ENCODE data around the gene VPS13D.

Gene VPS13D

DNA sequence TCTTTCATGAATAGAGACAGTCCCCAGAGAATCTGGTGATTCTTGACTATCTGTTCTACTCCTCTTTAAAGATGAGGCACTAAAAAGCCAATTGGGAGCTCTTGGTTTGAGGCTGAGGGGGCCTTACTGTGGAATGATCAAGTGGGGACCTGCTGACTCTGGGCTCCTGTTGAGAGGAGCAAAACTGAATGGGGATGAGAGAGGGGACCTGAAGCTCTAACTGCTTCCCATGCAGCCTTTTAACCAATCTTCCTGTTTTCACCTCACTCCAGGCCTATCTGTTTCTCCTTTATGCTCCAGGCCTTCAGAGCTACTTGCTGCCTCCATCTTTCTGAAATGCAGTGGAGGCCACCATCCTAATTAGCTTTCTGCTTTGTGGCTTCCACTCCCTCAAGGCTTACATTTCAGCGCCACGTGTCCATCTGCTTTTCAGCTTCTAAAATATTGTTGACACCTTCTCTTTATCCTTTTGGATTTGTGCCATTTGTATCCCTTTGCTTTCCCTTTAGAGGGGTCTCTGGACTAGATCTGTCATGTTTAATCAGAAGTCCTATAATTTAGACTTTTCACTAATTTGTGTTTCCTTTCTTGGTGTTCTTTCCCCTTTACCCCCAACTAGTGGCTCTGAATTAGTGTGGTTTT lies 242.4 kb downstream of the VPS13D start:
- Histone ChIP-seq H3K9ac (ENCODE audit: low read length) (no peak overlapping the region), H3K4me1 (ENCODE audit: low read length) (no peaks in the 10 kb centered on the region), H2AFZ (ENCODE audit: low read length) (no peak overlapping the region), H3K4me2 (ENCODE audit: low read depth, low read length) (no peak overlapping the region), H3K79me2 (ENCODE audit: low read length) (no peaks in the 10 kb centered on the region), H4K20me1 (ENCODE audit: insufficient read depth, low read length) (no peaks in the 10 kb centered on the region), H3K36me3 (replicated peaks; ENCODE audit: insufficient read depth, low read length) (no peaks in the 10 kb centered on the region), H3K4me3 (ENCODE audit: low read length) (no peak overlapping the region), H3K27me3 (replicated peaks; ENCODE audit: insufficient read depth, low read length) (no peaks in the 10 kb centered on the region), H3K9me2 (replicated peaks; ENCODE audit: insufficient read depth, low read length) (no peaks in the 10 kb centered on the region), H3F3A (ENCODE audit: insufficient read depth, low read length) (no peaks in the 10 kb centered on the region), H3K27ac (ENCODE audit: low read length) (no peak overlapping the region), H3K9me3 (replicated peaks; ENCODE audit: insufficient read depth, low read length) (no peaks in the 10 kb centered on the region)
- TF ChIP-seq, protein P1, sequence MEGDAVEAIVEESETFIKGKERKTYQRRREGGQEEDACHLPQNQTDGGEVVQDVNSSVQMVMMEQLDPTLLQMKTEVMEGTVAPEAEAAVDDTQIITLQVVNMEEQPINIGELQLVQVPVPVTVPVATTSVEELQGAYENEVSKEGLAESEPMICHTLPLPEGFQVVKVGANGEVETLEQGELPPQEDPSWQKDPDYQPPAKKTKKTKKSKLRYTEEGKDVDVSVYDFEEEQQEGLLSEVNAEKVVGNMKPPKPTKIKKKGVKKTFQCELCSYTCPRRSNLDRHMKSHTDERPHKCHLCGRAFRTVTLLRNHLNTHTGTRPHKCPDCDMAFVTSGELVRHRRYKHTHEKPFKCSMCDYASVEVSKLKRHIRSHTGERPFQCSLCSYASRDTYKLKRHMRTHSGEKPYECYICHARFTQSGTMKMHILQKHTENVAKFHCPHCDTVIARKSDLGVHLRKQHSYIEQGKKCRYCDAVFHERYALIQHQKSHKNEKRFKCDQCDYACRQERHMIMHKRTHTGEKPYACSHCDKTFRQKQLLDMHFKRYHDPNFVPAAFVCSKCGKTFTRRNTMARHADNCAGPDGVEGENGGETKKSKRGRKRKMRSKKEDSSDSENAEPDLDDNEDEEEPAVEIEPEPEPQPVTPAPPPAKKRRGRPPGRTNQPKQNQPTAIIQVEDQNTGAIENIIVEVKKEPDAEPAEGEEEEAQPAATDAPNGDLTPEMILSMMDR (IDR thresholded peaks at IDR 0.05; ENCODE audit: low read length) = no peak
- no peak for TF ChIP-seq EZH2 (optimal IDR thresholded peaks at IDR 0.05; ENCODE audit: low read depth, low read length)
- no peak for DNase-seq

DNA sequence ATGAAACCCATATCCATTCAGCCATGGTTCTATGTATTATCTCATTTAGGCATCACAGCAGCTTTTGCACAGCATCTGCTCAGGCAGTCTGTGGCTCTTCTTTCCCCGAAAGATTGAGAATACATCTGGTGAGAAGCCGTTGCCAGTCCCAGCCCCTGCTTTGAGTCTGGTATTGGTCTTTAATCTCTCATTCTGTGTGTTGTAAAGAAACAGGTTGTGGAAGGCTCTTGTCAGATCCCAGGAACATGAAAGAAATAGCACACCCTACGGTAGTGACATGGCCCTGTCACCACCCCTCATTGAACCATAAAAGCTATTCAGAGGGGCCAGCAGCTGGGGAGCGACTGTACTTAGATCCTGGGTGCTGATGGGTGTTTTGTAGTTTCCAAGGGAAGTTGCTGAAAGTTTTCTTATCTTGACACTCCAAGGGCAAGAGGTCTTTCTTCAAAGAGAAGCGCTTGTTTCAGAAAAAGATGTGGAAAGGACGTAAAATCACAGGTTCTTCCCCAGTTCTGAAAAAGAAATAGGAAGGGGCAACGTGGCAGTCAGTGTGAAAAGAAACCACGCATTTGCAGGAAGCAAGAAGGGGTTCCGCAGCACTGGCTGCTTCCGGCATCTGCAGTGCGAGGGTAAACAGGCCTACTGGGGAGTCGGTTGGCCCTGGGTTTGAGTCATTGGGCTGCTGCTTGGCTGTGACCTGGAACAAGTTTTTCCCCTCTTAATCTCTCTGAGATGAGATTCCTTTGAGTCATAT lies 243.1 kb downstream of the VPS13D start:
- H3K4me3 ChIP-seq (ENCODE audit: low read length) = no peak overlapping the region
- no peak overlapping the region for H2AFZ ChIP-seq (ENCODE audit: low read length)

DNA sequence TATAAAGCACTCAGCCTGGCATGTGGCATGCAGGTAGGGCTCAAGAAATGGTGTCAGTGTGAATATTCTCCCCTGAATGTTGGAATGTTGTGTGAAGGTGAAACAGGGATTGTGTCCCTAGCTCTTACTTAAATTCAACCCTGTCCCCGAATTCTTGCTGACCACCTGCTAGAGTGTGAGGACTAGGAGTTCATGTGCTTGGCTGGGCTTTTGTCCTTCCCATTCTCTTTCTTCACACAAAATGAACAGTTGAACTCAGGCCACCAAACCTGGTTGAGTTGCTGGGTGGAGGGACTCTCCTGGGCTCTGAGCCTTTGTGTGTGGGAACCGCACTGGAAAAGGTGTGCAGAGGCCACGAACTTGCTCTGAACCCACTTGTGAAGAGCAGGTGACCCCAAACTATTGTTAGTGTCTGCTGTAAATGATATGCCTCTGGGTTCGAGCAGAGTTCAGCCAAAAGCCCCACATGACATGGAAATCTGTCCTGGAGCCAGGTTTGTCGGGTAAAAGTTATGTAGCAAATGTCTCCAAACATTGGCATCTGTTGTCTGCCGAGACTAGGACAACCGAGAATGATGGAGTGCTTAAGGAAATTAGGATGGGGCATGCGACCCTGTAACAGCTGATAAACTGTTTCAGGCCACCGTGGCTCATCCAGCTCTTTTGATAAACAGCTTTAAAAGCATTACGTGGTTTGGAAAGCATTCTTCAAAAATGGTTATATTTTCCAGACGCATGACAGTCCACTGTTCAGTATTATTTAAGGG lies 243.9 kb downstream of the VPS13D start:
- Histone ChIP-seq H3K27me3 (replicated peaks; ENCODE audit: insufficient read depth, low read length) (no peaks in the 10 kb centered on the region), H3K36me3 (replicated peaks; ENCODE audit: insufficient read depth, low read length) (no peaks in the 10 kb centered on the region), H3K4me2 (ENCODE audit: low read depth, low read length) (no peak overlapping the region), H3K4me3 (ENCODE audit: low read length) (no peak overlapping the region), H2AFZ (ENCODE audit: low read length) (no peak overlapping the region), H3K9ac (ENCODE audit: low read length) (no peak overlapping the region), H3K27ac (ENCODE audit: low read length) (no peak overlapping the region), H3K9me3 (replicated peaks; ENCODE audit: insufficient read depth, low read length) (no peaks in the 10 kb centered on the region), H3F3A (ENCODE audit: insufficient read depth, low read length) (no peaks in the 10 kb centered on the region), H3K79me2 (ENCODE audit: low read length) (no peaks in the 10 kb centered on the region), H3K9me2 (replicated peaks; ENCODE audit: insufficient read depth, low read length) (no peaks in the 10 kb centered on the region), H3K4me1 (ENCODE audit: low read length) (no peaks in the 10 kb centered on the region), H4K20me1 (ENCODE audit: insufficient read depth, low read length) (no peaks in the 10 kb centered on the region)
- no peak for TF ChIP-seq EZH2 (optimal IDR thresholded peaks at IDR 0.05; ENCODE audit: low read depth, low read length)
- TF ChIP-seq, protein P1 (IDR thresholded peaks at IDR 0.05; ENCODE audit: low read length) = no peak
- TF ChIP-seq EZH2phosphoT487 (IDR thresholded peaks at IDR 0.05; ENCODE audit: low read length) = no peak
- no peak for DNase-seq

More for the DNA sequence above, 243.1 kb downstream of the VPS13D start:
- TF ChIP-seq EZH2 (optimal IDR thresholded peaks at IDR 0.05; ENCODE audit: low read depth, low read length) = no peak
- TF ChIP-seq, protein P1 (IDR thresholded peaks at IDR 0.05; ENCODE audit: low read length) = no peak
- no peak for TF ChIP-seq EZH2phosphoT487 (IDR thresholded peaks at IDR 0.05; ENCODE audit: low read length)
- no peaks in the 10 kb centered on the region for H3K9me3 ChIP-seq (replicated peaks; ENCODE audit: insufficient read depth, low read length)
- H3K27ac ChIP-seq (ENCODE audit: low read length) = no peak overlapping the region
- H3K27me3 ChIP-seq (replicated peaks; ENCODE audit: insufficient read depth, low read length) = no peaks in the 10 kb centered on the region
- H3F3A ChIP-seq (ENCODE audit: insufficient read depth, low read length) = no peaks in the 10 kb centered on the region
- no peak for DNase-seq
- H3K9me2 ChIP-seq (replicated peaks; ENCODE audit: insufficient read depth, low read length) = no peaks in the 10 kb centered on the region
- H3K9ac ChIP-seq (ENCODE audit: low read length) = no peak overlapping the region
- no peaks in the 10 kb centered on the region for H3K36me3 ChIP-seq (replicated peaks; ENCODE audit: insufficient read depth, low read length)
- H4K20me1 ChIP-seq (ENCODE audit: insufficient read depth, low read length) = no peaks in the 10 kb centered on the region
- no peak overlapping the region for H3K4me2 ChIP-seq (ENCODE audit: low read depth, low read length)
- H3K4me1 ChIP-seq (ENCODE audit: low read length) = no peaks in the 10 kb centered on the region
- H3K79me2 ChIP-seq (ENCODE audit: low read length) = no peaks in the 10 kb centered on the region
